ENCODE results near the gene CDC25B. TPM values are rescaled to one million over a fixed set of nuclear protein-coding genes. Genes with fewer than 3 reads are reported as not detected.
A peak's percentile ranks its signal among the peaks of the same experiment; 100 is the strongest.

Gene CDC25B
- total and polyA plus RNA-seq, 2 of the 13 experiments (the other 11 are each of a cell fraction or from before 2014, with no cell fraction given) = 14.5 to 19.4 TPM

DNA sequence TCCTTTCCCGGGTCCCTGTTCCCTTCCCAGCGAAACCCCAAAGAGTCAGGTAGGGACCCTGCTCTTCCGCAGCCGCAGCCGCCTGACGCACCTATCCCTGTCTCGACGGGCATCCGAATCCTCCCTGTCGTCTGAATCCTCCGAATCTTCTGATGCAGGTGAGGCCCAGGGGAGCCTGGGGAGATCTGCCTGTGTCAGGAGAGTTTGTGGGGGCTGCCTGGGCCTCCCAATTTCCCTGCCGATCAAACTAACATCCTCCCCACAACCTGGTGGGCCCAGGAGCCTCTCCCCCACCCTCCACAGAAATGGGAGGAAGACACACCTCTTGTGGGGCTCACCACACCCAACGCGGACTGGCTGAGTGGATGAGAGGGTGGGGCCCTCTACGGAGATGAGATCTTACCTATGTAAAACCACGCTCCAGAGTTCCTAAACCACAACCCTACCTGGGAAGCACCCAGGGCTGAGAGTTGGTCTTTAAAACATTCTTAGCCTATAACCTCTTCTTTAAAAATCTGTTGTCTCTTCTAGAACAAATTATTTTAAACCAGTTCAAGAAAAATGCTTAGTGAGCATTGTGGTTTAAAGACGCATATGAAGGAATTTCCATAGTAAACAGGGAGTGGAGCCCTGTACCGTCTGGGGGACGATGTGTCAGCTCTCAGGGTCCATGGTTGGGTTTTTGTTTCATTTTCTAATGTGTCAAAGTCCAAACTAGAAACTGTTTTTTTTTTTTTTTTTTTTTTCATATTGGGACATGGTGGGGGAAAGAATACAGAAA, 1.7 kb downstream of the CDC25B start (continued):
- TF ChIP-seq, protein P1, sequence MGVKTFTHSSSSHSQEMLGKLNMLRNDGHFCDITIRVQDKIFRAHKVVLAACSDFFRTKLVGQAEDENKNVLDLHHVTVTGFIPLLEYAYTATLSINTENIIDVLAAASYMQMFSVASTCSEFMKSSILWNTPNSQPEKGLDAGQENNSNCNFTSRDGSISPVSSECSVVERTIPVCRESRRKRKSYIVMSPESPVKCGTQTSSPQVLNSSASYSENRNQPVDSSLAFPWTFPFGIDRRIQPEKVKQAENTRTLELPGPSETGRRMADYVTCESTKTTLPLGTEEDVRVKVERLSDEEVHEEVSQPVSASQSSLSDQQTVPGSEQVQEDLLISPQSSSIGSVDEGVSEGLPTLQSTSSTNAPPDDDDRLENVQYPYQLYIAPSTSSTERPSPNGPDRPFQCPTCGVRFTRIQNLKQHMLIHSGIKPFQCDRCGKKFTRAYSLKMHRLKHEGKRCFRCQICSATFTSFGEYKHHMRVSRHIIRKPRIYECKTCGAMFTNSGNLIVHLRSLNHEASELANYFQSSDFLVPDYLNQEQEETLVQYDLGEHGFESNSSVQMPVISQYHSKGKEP (CRISPR knock-in tag; IDR thresholded peaks at IDR 0.05) = no peak
- TF ChIP-seq AGO1 (IDR thresholded peaks at IDR 0.05; ENCODE audit: low read depth, low read length, poor library complexity, severe bottlenecking) (no peak), SIN3B (IDR thresholded peaks at IDR 0.05; ENCODE audit: low read length) (no peak), SMARCE1 (IDR thresholded peaks at IDR 0.05; ENCODE audit: borderline replicate concordance) (no peak), HMG20A (CRISPR knock-in tag; IDR thresholded peaks at IDR 0.05; ENCODE audit: borderline replicate concordance) (no peak), TAF1 (CRISPR knock-in tag; IDR thresholded peaks at IDR 0.05) (peak; percentile 5; the same call in 1 of the 2 replicates), PHF21A (CRISPR knock-in tag; IDR thresholded peaks at IDR 0.05) (no peak), NFKBIZ (CRISPR knock-in tag; IDR thresholded peaks at IDR 0.05) (no peak), TARDBP (CRISPR knock-in tag; IDR thresholded peaks at IDR 0.05) (0 out of 2 replicates have a peak, but pooled peaks have one; percentile 14), TP53 (CRISPR knock-in tag; conservative IDR thresholded peaks at IDR 0.05) (no peak), ATRX (CRISPR knock-in tag; IDR thresholded peaks at IDR 0.05; ENCODE audit: borderline replicate concordance) (no peak), ZMYM2 (CRISPR knock-in tag; IDR thresholded peaks at IDR 0.05) (0 out of 2 replicates have a peak, but pooled peaks have one; percentile 28), ZNF350 (CRISPR knock-in tag; IDR thresholded peaks at IDR 0.05; ENCODE audit: borderline replicate concordance, low read depth) (no peak), ZNF326 (CRISPR knock-in tag; IDR thresholded peaks at IDR 0.05; ENCODE audit: borderline replicate concordance) (no peak)
- TF ChIP-seq, protein P2, sequence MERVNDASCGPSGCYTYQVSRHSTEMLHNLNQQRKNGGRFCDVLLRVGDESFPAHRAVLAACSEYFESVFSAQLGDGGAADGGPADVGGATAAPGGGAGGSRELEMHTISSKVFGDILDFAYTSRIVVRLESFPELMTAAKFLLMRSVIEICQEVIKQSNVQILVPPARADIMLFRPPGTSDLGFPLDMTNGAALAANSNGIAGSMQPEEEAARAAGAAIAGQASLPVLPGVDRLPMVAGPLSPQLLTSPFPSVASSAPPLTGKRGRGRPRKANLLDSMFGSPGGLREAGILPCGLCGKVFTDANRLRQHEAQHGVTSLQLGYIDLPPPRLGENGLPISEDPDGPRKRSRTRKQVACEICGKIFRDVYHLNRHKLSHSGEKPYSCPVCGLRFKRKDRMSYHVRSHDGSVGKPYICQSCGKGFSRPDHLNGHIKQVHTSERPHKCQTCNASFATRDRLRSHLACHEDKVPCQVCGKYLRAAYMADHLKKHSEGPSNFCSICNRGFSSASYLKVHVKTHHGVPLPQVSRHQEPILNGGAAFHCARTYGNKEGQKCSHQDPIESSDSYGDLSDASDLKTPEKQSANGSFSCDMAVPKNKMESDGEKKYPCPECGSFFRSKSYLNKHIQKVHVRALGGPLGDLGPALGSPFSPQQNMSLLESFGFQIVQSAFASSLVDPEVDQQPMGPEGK (CRISPR knock-in tag; IDR thresholded peaks at IDR 0.05) = peak; percentile 34
- TF ChIP-seq, protein P3, sequence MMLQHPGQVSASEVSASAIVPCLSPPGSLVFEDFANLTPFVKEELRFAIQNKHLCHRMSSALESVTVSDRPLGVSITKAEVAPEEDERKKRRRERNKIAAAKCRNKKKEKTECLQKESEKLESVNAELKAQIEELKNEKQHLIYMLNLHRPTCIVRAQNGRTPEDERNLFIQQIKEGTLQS (CRISPR knock-in tag; IDR thresholded peaks at IDR 0.05) = peak; percentile 23; the same call in 1 of the 2 replicates
- TF ChIP-seq, protein P4, sequence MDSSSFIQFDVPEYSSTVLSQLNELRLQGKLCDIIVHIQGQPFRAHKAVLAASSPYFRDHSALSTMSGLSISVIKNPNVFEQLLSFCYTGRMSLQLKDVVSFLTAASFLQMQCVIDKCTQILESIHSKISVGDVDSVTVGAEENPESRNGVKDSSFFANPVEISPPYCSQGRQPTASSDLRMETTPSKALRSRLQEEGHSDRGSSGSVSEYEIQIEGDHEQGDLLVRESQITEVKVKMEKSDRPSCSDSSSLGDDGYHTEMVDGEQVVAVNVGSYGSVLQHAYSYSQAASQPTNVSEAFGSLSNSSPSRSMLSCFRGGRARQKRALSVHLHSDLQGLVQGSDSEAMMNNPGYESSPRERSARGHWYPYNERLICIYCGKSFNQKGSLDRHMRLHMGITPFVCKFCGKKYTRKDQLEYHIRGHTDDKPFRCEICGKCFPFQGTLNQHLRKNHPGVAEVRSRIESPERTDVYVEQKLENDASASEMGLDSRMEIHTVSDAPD (CRISPR knock-in tag; IDR thresholded peaks at IDR 0.05) = no peak
- TF ChIP-seq, protein P5, sequence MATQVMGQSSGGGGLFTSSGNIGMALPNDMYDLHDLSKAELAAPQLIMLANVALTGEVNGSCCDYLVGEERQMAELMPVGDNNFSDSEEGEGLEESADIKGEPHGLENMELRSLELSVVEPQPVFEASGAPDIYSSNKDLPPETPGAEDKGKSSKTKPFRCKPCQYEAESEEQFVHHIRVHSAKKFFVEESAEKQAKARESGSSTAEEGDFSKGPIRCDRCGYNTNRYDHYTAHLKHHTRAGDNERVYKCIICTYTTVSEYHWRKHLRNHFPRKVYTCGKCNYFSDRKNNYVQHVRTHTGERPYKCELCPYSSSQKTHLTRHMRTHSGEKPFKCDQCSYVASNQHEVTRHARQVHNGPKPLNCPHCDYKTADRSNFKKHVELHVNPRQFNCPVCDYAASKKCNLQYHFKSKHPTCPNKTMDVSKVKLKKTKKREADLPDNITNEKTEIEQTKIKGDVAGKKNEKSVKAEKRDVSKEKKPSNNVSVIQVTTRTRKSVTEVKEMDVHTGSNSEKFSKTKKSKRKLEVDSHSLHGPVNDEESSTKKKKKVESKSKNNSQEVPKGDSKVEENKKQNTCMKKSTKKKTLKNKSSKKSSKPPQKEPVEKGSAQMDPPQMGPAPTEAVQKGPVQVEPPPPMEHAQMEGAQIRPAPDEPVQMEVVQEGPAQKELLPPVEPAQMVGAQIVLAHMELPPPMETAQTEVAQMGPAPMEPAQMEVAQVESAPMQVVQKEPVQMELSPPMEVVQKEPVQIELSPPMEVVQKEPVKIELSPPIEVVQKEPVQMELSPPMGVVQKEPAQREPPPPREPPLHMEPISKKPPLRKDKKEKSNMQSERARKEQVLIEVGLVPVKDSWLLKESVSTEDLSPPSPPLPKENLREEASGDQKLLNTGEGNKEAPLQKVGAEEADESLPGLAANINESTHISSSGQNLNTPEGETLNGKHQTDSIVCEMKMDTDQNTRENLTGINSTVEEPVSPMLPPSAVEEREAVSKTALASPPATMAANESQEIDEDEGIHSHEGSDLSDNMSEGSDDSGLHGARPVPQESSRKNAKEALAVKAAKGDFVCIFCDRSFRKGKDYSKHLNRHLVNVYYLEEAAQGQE (IDR thresholded peaks at IDR 0.05; ENCODE audit: borderline replicate concordance in 1 of 2, low read depth in 1 of 2, low read length in 2 of 2) = no peak
- TF ChIP-seq, protein P6, sequence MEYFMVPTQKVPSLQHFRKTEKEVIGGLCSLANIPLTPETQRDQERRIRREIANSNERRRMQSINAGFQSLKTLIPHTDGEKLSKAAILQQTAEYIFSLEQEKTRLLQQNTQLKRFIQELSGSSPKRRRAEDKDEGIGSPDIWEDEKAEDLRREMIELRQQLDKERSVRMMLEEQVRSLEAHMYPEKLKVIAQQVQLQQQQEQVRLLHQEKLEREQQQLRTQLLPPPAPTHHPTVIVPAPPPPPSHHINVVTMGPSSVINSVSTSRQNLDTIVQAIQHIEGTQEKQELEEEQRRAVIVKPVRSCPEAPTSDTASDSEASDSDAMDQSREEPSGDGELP (IDR thresholded peaks at IDR 0.05; ENCODE audit: borderline replicate concordance, low read depth) = peak; percentile 24; the same call in 1 of the 2 replicates

Measured in HepG2 (cell line).